Measurements from ENCODE around the gene EDN1.
"Not testable (repeated sequence)": the region's sequence is repeated elsewhere in the genome, so short reads cannot be mapped to it uniquely, and the experiment has no call there.

Gene EDN1

GRCh38 chr6:12315292-12316081 is 25.3 kb downstream of the EDN1 start:
- H3K27ac ChIP-seq: no peak overlapping the region
- no peaks in the 10 kb centered on the region for H3K27me3 ChIP-seq
- no peak for TF ChIP-seq CTCF (IDR thresholded peaks at IDR 0.05)

GRCh38 chr6:12318749-12319148 is 28.6 kb downstream of the EDN1 start:
- no peak for TF ChIP-seq CTCF (IDR thresholded peaks at IDR 0.05)
- Histone ChIP-seq H3K36me3 (no peaks in the 10 kb centered on the region), H3K9me3 (no peaks in the 10 kb centered on the region), H3K27ac (no peak overlapping the region), H3K27me3 (no peaks in the 10 kb centered on the region), H3K4me1 (ENCODE audit: control insufficient read depth in 1 of 2, insufficient read depth in 1 of 2, low read depth in 1 of 2, low read length in 1 of 2) (no peaks in the 10 kb centered on the region), H3K4me3 (ENCODE audit: low read depth in 1 of 2, low read length in 1 of 2) (no peak overlapping the region)

More at GRCh38 chr6:12315292-12316081, 25.3 kb downstream of the EDN1 start:
- H3K36me3 ChIP-seq: no peaks in the 10 kb centered on the region
- H3K9me3 ChIP-seq: no peaks in the 10 kb centered on the region
- H3K4me3 ChIP-seq (ENCODE audit: low read depth in 1 of 2, low read length in 1 of 2): no peak overlapping the region
- H3K4me1 ChIP-seq (ENCODE audit: control insufficient read depth in 1 of 2, insufficient read depth in 1 of 2, low read depth in 1 of 2, low read length in 1 of 2): no peaks in the 10 kb centered on the region

DNA sequence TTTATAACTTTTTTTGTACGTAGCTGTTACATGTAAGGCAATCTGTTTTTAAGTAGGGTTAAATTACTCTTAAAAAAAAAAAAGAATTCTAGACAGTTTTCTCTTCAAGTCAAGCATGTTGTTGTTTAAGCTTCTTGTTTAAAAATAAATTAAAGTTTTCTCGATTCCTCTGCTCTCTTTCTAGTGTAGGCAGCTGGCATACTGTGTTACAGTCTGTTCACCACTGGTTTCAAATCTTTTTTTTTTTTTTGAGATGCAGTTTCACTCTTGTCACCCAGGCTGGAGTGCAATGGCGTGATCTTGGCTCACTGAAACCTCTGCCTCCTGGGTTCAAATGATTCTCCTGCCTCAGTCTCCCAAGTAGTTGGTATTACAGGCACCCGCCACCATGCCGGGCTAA is 29.9 kb downstream of the EDN1 start:
- not testable (repeated sequence) for H3K4me1 ChIP-seq (ENCODE audit: control insufficient read depth in 1 of 2, insufficient read depth in 1 of 2, low read depth in 1 of 2, low read length in 1 of 2); H3K27ac ChIP-seq; H3K27me3 ChIP-seq; H3K9me3 ChIP-seq; H3K36me3 ChIP-seq; H3K4me3 ChIP-seq (ENCODE audit: low read depth in 1 of 2, low read length in 1 of 2)

DNA sequence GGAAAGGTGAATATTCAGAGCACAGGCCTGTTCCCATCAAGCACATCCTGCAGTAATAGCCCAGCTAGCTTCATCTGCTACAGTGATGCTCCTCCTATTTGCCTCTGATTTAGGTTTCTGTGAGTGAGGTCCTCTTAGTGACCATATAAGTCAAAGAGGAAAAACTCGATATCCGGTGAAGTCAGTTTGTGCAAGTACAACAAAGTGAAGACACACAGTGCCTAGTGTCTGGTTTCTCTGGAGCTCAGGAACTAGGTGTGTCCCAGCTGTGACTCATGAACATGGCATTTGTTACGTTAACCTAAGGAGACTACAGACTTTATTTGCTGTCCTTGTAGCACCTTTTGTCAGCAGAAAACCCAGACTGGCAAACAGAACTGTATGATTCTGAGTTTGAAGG is 33.9 kb downstream of the EDN1 start:
- Histone ChIP-seq H3K4me3 (ENCODE audit: low read depth in 1 of 2, low read length in 1 of 2) (no peak overlapping the region), H3K4me1 (ENCODE audit: control insufficient read depth in 1 of 2, insufficient read depth in 1 of 2, low read depth in 1 of 2, low read length in 1 of 2) (no peaks in the 10 kb centered on the region), H3K9me3 (no peaks in the 10 kb centered on the region), H3K27ac (no peak overlapping the region), H3K36me3 (no peaks in the 10 kb centered on the region), H3K27me3 (peaks cover 5% of the 10 kb centered on the region)
- no peak for TF ChIP-seq CTCF (IDR thresholded peaks at IDR 0.05)

DNA sequence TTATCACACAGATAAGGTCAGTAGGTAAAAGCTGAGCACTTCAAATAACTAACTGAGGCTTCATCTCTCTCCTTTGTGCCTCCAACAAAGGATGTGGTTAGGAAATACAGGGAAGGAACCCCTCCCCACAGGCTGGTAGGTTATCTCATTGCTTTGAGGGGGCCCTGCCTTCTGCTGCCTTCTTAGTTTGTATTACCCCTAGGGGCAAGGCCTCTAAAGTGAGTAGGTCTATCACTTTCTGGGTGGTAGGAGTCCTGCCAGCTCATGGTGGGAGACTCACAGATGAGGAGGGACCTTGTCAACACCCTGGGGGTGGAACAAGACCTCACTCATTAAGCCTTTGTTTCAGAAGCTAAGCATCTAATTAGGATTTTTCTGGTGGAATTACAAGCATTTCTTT is 34.6 kb downstream of the EDN1 start:
- no peak overlapping the region for H3K27ac ChIP-seq
- no peaks in the 10 kb centered on the region for H3K4me1 ChIP-seq (ENCODE audit: control insufficient read depth in 1 of 2, insufficient read depth in 1 of 2, low read depth in 1 of 2, low read length in 1 of 2)
- peaks cover 5% of the 10 kb centered on the region for H3K27me3 ChIP-seq
- H3K4me3 ChIP-seq (ENCODE audit: low read depth in 1 of 2, low read length in 1 of 2): no peak overlapping the region
- TF ChIP-seq CTCF (IDR thresholded peaks at IDR 0.05): no peak
- H3K9me3 ChIP-seq: no peaks in the 10 kb centered on the region
- no peaks in the 10 kb centered on the region for H3K36me3 ChIP-seq

GRCh38 chr6:12325872-12326271 is 35.7 kb downstream of the EDN1 start:
- TF ChIP-seq CTCF (IDR thresholded peaks at IDR 0.05): no peak
- no peak overlapping the region for H3K4me3 ChIP-seq (ENCODE audit: low read depth in 1 of 2, low read length in 1 of 2)
- H3K27me3 ChIP-seq: peaks cover 5% of the 10 kb centered on the region
- H3K9me3 ChIP-seq: no peaks in the 10 kb centered on the region
- H3K36me3 ChIP-seq: no peaks in the 10 kb centered on the region
- no peak overlapping the region for H3K27ac ChIP-seq
- no peaks in the 10 kb centered on the region for H3K4me1 ChIP-seq (ENCODE audit: control insufficient read depth in 1 of 2, insufficient read depth in 1 of 2, low read depth in 1 of 2, low read length in 1 of 2)

Data from neutrophil (primary cell).